Uterine smooth muscle cell (primary cell): ENCODE measurements around the gene SSC5D. TPM values are rescaled to one million over a fixed set of nuclear protein-coding genes. Genes with fewer than 3 reads are reported as not detected.

Experiments used
- total RNA-seq: library from RNA; depleted of rRNA; stranded (reverse); fragments of >200 nt; gene quantifications from 2 replicates; pipeline ENCODE4 v1.2.3, GENCODE V29; 2014

SSC5D gene
- total RNA-seq, result 22.4 and 38.0 TPM in 2 replicates

DNA sequence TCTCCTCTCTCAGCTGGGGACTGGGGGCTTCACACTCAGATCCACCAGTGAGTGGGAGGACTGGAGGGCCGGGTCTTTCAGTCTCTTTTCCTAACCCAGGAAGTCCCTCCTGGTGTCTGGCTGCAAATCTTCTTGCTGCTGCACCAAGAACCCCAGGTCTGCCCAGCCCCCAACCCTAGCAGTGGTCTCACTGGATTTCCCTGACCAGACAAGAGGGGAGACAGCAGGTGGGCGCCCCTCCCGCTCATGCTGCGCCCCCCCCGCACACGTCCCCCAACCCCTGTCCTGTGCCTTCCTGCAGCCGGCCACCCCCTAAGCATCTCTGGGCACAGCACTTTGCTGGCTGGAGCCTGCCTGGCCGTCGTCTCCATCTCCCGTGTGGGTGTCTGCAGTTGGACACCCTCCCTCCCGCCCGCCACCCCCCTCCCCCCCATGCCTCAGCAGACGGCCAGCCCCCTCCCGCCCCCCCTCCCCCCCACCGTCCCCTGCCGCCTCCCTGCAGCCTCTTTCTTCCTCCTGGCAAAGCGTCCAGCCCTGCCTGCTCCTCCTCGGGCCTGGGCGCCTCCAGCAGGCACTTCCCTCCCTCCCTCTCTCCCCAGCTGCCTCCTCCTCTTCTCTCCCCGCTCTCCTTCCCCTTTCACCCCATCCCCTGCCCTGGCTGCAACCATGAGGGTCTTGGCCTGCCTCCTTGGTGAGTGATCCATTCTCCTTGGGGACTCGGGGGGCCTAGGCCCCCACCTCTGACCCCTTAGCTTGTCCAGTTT is at the start of gene SSC5D:
Gene SSC5D (plus strand): TSS at position 513 of the 764 bp plus-strand sequence. CDS start 154 bp downstream, at position 667.

GRCh38 chr19:55443045-55443823 is 45.0 kb upstream of the SSC5D start, which contains the start of gene SHISA7:
TSS of gene SHISA7 (minus strand) at chr19:55443300. CDS start at chr19:55442863, 437 bp downstream.

DNA sequence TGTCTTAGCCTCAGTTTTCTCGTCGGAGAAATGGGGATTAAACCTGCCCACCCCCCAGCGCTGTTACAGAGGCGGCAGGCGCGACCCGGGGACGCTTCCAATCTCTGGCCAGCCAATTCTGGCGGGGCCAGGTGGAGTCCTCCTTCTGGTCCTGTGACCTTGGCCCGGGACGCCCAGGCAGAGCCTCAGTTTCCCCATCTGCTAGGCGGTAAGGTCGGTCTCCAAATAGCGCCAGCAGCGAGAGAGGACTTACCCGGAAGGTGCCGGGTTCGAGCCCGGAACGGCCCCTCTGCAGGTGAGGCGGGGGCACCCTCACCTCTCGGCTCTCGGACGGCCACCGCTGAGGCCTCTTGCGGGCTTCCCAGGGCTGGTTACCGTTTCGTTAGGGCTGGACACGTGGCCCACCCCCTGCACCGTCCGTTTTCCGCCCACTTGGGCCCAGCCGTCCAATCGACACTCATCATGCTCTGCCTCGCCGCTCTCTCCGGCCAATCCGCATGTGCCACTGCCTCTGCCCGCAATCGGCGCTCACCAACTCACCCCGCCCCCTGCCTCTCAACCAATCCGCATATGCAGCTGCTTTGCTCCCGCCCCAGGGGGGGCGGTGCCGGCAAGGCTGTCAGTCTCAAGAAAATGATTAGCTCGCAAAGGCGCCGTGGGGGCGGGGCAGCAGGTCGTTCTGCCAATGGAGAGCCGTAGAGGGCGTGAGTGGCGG is 26.8 kb upstream of the SSC5D start, which contains the start of gene ISOC2:
Gene ISOC2 (minus strand): TSS at position 384 of the 715 bp plus-strand sequence. CDS start 5,156 bp downstream, outside the sequence.

GRCh38 chr19:55464662-55465054 is 23.6 kb upstream of the SSC5D start, which contains the start of gene C19orf85:
TSS of gene C19orf85 (minus strand) at chr19:55464751. CDS start at chr19:55464554, 197 bp downstream.

DNA sequence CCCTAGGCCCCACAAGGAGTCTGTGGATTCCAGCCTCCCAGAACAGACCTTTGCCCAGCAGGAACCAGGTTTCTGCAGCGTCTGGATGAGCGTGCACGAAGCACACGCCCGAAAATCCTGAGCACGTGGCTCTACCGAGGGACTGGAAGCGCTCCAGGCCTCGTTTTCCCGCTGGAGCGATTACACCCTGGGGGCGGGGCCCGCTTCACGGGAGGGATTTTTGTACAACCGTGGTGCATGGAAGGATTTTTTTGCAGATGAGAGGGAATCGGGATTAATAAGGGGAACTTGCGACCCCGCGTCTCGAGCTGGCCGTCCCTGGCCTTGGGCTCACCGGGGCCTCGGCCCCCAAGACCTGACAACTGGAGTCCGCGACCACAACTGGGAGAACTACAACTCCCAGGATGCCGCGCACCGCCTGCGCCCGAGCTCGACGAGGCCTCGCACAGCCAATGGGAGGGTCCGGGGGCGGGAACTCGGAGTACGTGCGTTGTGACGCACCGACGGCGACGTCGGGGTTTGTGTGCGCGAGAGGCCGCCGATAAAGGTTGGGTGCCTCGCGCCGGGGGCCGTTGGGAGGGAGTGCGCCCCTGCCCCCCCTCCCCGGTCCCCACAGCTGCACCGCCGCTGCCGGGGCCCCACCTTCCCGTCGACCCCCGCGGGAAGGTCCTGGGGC is 12.0 kb upstream of the SSC5D start, which contains the start of gene ZNF628:
Gene ZNF628 (plus strand): TSS at position 518 of the 676 bp plus-strand sequence. CDS start 3,294 bp downstream, outside the sequence.

GRCh38 chr19:55484593-55485438 is 3.4 kb upstream of the SSC5D start, which contains the start of gene NAT14:
TSS of gene NAT14 (plus strand) at chr19:55485188. CDS start at chr19:55485709, 521 bp downstream.

GRCh38 chr19:55536951-55537740 is 48.9 kb downstream of the SSC5D start, which contains the start of gene SBK2:
TSS of gene SBK2 (minus strand) at chr19:55537133. CDS start at chr19:55536294, 839 bp downstream.

GRCh38 chr19:55545443-55545842 is 57.2 kb downstream of the SSC5D start, which contains the start of gene SBK3:
TSS of gene SBK3 (minus strand) at chr19:55545543. CDS start at chr19:55545543, 0 bp downstream.

Other genes with a start within 250 kb of the SSC5D start
- 34.7 and 45.9 TPM in 2 replicates for gene PPP6R1, start 229.4 kb upstream of the SSC5D start, total RNA-seq
- gene HSPBP1, start 208.3 kb upstream of the SSC5D start, total RNA-seq, result 32.7 and 45.6 TPM in 2 replicates
- 7.0 and 9.2 TPM in 2 replicates for gene BRSK1, start 204.4 kb upstream of the SSC5D start, total RNA-seq
- gene TMEM150B, start 163.1 kb upstream of the SSC5D start, total RNA-seq, result not detected in 2 replicates
- gene KMT5C, start 148.6 kb upstream of the SSC5D start, total RNA-seq, result 6.5 and 12.1 TPM in 2 replicates
- not detected in 2 replicates for gene COX6B2, start 133.7 kb upstream of the SSC5D start, total RNA-seq
- gene GARIN5B, start 125.2 kb upstream of the SSC5D start, total RNA-seq, result not detected in 2 replicates
- 6.9 and 8.5 TPM in 2 replicates for gene IL11, start 118.0 kb upstream of the SSC5D start, total RNA-seq
- 0.37 TPM in 1 of 2 replicates, not detected in the other for gene TMEM190, start 111.6 kb upstream of the SSC5D start, total RNA-seq
- gene TMEM238, start 104.1 kb upstream of the SSC5D start, total RNA-seq, result 0.33 and 0.75 TPM in 2 replicates
- gene RPL28, start 102.5 kb upstream of the SSC5D start, total RNA-seq, result 393 and 410 TPM in 2 replicates
- gene UBE2S, start 80.6 kb upstream of the SSC5D start, total RNA-seq, result 268 and 487 TPM in 2 replicates
- gene SHISA7, start 45.1 kb upstream of the SSC5D start, total RNA-seq, result not detected in 2 replicates
- 52.5 and 63.2 TPM in 2 replicates for gene ISOC2, start 26.8 kb upstream of the SSC5D start, total RNA-seq
- gene C19orf85, start 23.7 kb upstream of the SSC5D start, total RNA-seq, result not detected in 2 replicates
- 1.5 and 1.9 TPM in 2 replicates for gene ZNF628, start 11.8 kb upstream of the SSC5D start, total RNA-seq
- 19.1 and 29.9 TPM in 2 replicates for gene NAT14, start 3.2 kb upstream of the SSC5D start, total RNA-seq
- 0.11 and 1.5 TPM in 2 replicates for gene SBK2, start 48.7 kb downstream of the SSC5D start, total RNA-seq
- gene SBK3, start 57.1 kb downstream of the SSC5D start, total RNA-seq, result 0.12 TPM in 1 of 2 replicates, not detected in the other
- gene ZNF579, start 92.4 kb downstream of the SSC5D start, total RNA-seq, result 3.8 and 5.9 TPM in 2 replicates
- 2.7 and 3.0 TPM in 2 replicates for gene FIZ1, start 111.1 kb downstream of the SSC5D start, total RNA-seq
- 7.7 and 9.9 TPM in 2 replicates for gene ZNF524, start 111.9 kb downstream of the SSC5D start, total RNA-seq
- 1.00 and 1.2 TPM in 2 replicates for gene ZNF865, start 117.2 kb downstream of the SSC5D start, total RNA-seq
- gene ZNF784, start 136.1 kb downstream of the SSC5D start, total RNA-seq, result 4.4 and 5.4 TPM in 2 replicates
- gene ZNF580, start 152.6 kb downstream of the SSC5D start, total RNA-seq, result 4.1 and 4.2 TPM in 2 replicates
- gene ZNF581, start 155.2 kb downstream of the SSC5D start, total RNA-seq, result 12.3 and 22.5 TPM in 2 replicates
- gene CCDC106, start 159.8 kb downstream of the SSC5D start, total RNA-seq, result 2.5 and 8.5 TPM in 2 replicates
- gene U2AF2, start 166.6 kb downstream of the SSC5D start, total RNA-seq, result 117 and 168 TPM in 2 replicates
- gene EPN1, start 186.8 kb downstream of the SSC5D start, total RNA-seq, result 79.4 and 112 TPM in 2 replicates
- not detected in 2 replicates for gene NLRP9, start 250.0 kb downstream of the SSC5D start, total RNA-seq